ENCODE data around the gene BTG1.

BTG1 gene

DNA sequence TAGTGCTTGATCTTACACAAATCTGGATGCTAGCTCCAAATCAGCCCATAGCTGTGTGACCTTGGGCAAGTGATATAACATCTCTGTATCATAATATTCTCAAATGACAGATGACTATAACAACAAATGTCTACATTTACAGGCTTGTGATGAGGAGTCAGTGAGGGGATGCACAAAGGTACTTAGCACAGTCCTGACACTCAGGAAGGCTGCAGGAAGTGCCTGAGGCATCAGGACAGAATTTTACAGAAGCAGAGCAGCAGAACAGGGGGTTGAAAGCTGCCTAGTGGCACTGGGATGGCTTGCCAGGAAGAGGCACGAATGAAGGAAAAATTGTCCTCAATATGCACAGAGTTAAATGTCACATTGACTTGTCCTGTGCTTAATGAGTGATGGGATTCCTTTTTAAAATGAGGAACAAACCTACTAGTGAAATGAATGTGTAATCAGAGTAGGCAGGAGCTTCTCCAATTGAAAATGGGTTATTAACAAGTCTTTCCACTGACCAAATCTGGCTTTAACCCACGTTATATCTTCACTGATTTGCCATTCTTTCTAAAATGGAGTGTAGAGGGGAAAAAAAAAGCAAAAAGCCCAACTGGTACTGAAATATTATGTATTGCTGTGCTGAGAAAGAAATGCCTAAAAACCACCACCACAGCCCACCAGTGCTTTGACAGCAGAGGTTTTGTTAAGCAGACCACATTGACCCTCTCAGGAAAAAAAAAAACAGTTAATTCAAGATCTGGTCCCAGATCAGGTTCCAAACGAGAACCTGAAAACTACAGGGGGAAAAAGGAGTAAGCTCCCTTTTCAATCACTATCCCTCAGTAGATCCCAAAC lies 11.6 kb downstream of the BTG1 start:
- FAIRE-seq (no peak), DNase-seq (ENCODE audit: insufficient read length, low spot score) (no peak)
- TF ChIP-seq CTCF (IDR thresholded peaks at IDR 0.05; ENCODE audit: insufficient read depth, missing control alignments): no peak

DNA sequence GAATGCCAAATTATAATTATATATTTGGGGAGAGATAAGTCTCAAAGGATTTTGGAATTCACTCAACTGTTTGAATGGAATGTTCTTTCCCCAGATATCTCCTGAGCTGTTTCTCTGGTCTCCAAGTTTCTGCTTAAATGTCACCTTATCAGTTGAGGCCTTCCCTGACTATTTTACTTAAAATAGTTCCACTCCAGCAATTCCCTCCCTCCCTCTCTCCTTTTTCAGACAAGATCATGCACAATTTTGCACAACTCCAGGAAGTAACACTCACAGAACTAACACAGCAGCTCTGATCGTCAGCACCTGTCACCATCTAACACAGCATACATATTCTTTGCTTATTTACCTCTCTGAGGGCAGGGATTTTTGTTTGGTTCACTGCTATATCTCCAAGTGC lies 12.5 kb downstream of the BTG1 start:
- TF ChIP-seq CTCF (IDR thresholded peaks at IDR 0.05; ENCODE audit: insufficient read depth, missing control alignments): no peak
- FAIRE-seq: no peak
- DNase-seq (ENCODE audit: insufficient read length, low spot score): no peak

GRCh38 chr12:92132288-92132687 lies 13.4 kb downstream of the BTG1 start:
- FAIRE-seq: no peak
- TF ChIP-seq CTCF (IDR thresholded peaks at IDR 0.05; ENCODE audit: insufficient read depth, missing control alignments): no peak
- no peak for DNase-seq (ENCODE audit: insufficient read length, low spot score)

DNA sequence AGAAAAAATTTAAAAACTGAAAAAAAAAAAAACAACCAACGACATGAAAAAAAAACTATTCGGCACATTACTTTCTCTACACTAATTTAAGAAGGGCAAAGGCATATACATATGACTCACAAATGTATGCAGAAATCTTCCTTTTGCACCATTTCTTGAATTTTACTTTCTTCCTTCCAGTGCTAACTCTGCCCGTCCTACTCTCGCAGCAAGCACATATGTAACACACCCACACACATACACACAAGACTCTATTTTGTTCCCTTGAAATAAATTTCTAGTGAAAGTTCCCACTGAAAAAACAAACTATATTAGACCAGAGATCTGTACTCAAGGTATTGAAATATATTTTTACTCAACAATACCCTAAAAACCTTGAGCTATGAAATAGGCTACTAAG lies 14.6 kb downstream of the BTG1 start:
- TF ChIP-seq CTCF (IDR thresholded peaks at IDR 0.05; ENCODE audit: insufficient read depth, missing control alignments): no peak
- no peak for FAIRE-seq
- no peak for DNase-seq (ENCODE audit: insufficient read length, low spot score)

DNA sequence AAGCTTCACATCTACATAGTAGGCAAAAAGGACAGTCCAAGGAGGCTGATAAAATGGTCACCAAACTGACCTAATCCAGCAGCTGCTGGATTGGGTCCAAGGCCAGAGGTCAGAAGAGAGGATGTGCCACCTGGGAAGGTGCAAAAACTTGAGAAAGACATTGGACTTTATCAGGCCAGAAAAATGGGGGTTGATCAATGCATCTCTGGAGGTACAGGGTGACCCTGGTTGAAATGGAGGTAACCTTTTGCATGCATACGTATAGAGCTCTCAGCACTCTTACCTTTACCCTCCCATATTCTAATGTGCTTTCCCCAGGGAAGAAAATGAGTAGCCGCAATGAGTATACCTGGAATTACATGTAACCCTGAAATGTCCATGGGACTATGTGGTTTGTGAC lies 16.0 kb downstream of the BTG1 start:
- DNase-seq (ENCODE audit: insufficient read length, low spot score) (no peak), FAIRE-seq (no peak)
- no peak for TF ChIP-seq CTCF (IDR thresholded peaks at IDR 0.05; ENCODE audit: insufficient read depth, missing control alignments)

DNA sequence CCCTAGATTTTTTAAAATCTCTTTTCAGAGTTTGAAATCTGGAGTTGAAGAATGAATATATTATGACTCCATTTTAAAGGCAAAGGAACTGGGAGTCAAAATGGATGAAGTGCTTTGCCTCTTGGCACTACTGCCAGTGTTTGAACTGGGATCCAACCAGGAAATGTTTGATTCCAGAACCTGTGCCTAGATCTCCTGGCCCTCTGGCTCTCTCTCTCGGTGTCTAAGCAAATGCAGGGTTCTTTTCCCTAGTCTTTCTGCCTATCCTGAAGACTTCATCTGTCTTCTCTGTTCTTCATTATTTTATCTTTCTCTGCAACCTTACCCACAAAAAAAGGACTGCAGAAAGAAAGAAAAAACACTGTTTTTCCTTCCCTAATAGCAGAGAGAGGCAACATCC lies 17.0 kb downstream of the BTG1 start:
- no peak for DNase-seq (ENCODE audit: insufficient read length, low spot score)
- no peak for TF ChIP-seq CTCF (IDR thresholded peaks at IDR 0.05; ENCODE audit: insufficient read depth, missing control alignments)
- FAIRE-seq: no peak

DNA sequence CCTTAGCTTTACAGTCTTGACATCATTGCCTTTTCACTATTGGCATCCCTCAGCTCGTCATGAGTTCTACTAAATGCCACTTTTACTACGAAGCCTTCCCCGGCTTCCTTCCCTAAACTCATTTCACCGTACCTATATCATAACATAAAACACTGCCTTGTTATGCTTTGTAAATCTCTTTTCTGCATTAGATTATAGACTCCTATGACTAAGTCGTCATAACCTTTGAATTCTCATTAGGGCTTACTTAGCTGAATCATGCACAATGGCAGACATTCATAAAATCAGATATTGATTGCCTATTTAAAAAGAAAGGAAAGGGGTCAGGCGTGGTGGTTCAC lies 21.0 kb downstream of the BTG1 start:
- no peak for FAIRE-seq
- no peak for DNase-seq (ENCODE audit: insufficient read length, low spot score)
- no peak for TF ChIP-seq CTCF (IDR thresholded peaks at IDR 0.05; ENCODE audit: insufficient read depth, missing control alignments)

Measured in D721Med (cell line).